DMS153 treated with DMSO at 0.1 percent for 48 hours (cell line): ENCODE measurements around the gene DDX23.
"Not testable (repeated sequence)": the region's sequence is repeated elsewhere in the genome, so short reads cannot be mapped to it uniquely, and the experiment has no call there.

Experiments
- DNase-seq: peaks from one replicate; lab custom pipeline; 2025; ENCODE audit not compliant: unreplicated experiment; lab: John Stamatoyannopoulos, UW

Gene DDX23

GRCh38 chr12:48863291-48863690 is 11.3 kb upstream of the DDX23 start:
- no peak for DNase-seq

- DNase-seq: no peak
These were observed 10.8 kb upstream of the DDX23 start for GRCh38 chr12:48862760-48863159.

- DNase-seq: no peak
These were observed 9.1 kb upstream of the DDX23 start for GRCh38 chr12:48861111-48861510.

GRCh38 chr12:48860236-48860635 is 8.3 kb upstream of the DDX23 start:
- not testable (repeated sequence) for DNase-seq

GRCh38 chr12:48859607-48860006 is 7.6 kb upstream of the DDX23 start:
- no peak for DNase-seq

GRCh38 chr12:48858043-48858442 is 6.1 kb upstream of the DDX23 start:
- no peak for DNase-seq

- DNase-seq: no peak
These were observed 5.5 kb upstream of the DDX23 start for GRCh38 chr12:48857278-48857994.

- no peak for DNase-seq
These were observed 4.4 kb upstream of the DDX23 start for GRCh38 chr12:48856379-48856778.

GRCh38 chr12:48854932-48855331 is 3.0 kb upstream of the DDX23 start:
- DNase-seq: not testable (repeated sequence)

GRCh38 chr12:48854488-48854887 is 2.5 kb upstream of the DDX23 start:
- DNase-seq: no peak

GRCh38 chr12:48852734-48853688 is 1.0 kb upstream of the DDX23 start:
- peak; percentile 84 for DNase-seq

- DNase-seq: not testable (repeated sequence)
These were observed 9.9 kb downstream of the DDX23 start for GRCh38 chr12:48842021-48842420.

- no peak for DNase-seq
These were observed 13.9 kb downstream of the DDX23 start for GRCh38 chr12:48838048-48838447.

- no peak for DNase-seq
These were observed 19.5 kb downstream of the DDX23 start for GRCh38 chr12:48832321-48833060.

GRCh38 chr12:48831257-48831656 is 20.7 kb downstream of the DDX23 start:
- no peak for DNase-seq

- DNase-seq: no peak
These were observed 23.0 kb downstream of the DDX23 start for GRCh38 chr12:48828841-48829575.

GRCh38 chr12:48828293-48828692 is 23.7 kb downstream of the DDX23 start:
- no peak for DNase-seq

- DNase-seq: no peak
These were observed 24.4 kb downstream of the DDX23 start for GRCh38 chr12:48827513-48828096.

- DNase-seq: no peak
These were observed 24.9 kb downstream of the DDX23 start for GRCh38 chr12:48827026-48827425.

- no peak for DNase-seq
These were observed 25.6 kb downstream of the DDX23 start for GRCh38 chr12:48826209-48826855.
